SJSA1 (cell line): ENCODE measurements around the gene DBT. TPM values are rescaled to one million over a fixed set of nuclear protein-coding genes. Genes with fewer than 3 reads are reported as not detected.
"Not testable (repeated sequence)": the region's sequence is repeated elsewhere in the genome, so short reads cannot be mapped to it uniquely, and the experiment has no call there.

ENCODE experiments used
- DNase-seq, 2 experiments: peaks; one replicate each; pipeline ENCODE4 v3.0.0-alpha.2; 2015 to 2020; ENCODE audit warnings: low spot score in 2 of 2, low read depth in 1 of 2
- H3K27ac ChIP-seq: fragments of 250-450 bp; sonication (Bioruptor Pico); 2 replicates; pipeline ENCODE4 v1.5.1; 2020; ENCODE audit warnings: mild to moderate bottlenecking, moderate library complexity
- H3K27me3 ChIP-seq: fragments of 250-450 bp; sonication (Bioruptor Pico); replicated peaks from 2 replicates; pipeline ENCODE4 v1.5.1; 2020; ENCODE audit warnings: mild to moderate bottlenecking, moderate library complexity
- H3K36me3 ChIP-seq: fragments of 250-450 bp; sonication (Bioruptor Pico); 2 replicates; pipeline ENCODE4 v1.5.1; 2020; ENCODE audit warnings: mild to moderate bottlenecking
- H3K4me1 ChIP-seq: fragments of 250-450 bp; sonication (Bioruptor Pico); replicated peaks from 2 replicates; pipeline ENCODE4 v1.6.1; 2021; ENCODE audit warnings: mild to moderate bottlenecking
- H3K4me3 ChIP-seq: fragments of 250-450 bp; sonication (Bioruptor Pico); 2 replicates; pipeline ENCODE4 v1.5.1; 2020; ENCODE audit warnings: mild to moderate bottlenecking
- H3K9me3 ChIP-seq: fragments of 250-450 bp; sonication (Bioruptor Pico); replicated peaks from 2 replicates; pipeline ENCODE4 v1.5.1; 2020; ENCODE audit warnings: mild to moderate bottlenecking
- total RNA-seq: library from RNA; depleted of rRNA; stranded (reverse); fragments of >200 nt; shearing (Covaris generic); gene quantifications from 2 replicates; pipeline ENCODE4 v1.2.3, GENCODE V29; 2014

The DBT gene
- total RNA-seq, 1 experiment from 2014 or later: 6.2 TPM

GRCh38 chr1:100237091-100237490 is 12.5 kb downstream of the DBT start:
- Histone ChIP-seq H3K4me3 (no peak overlapping the region), H3K27me3 (no peaks in the 10 kb centered on the region), H3K4me1 (no peaks in the 10 kb centered on the region), H3K9me3 (no peaks in the 10 kb centered on the region), H3K36me3 (peaks cover 29% of the 10 kb centered on the region), H3K27ac (no peak overlapping the region)
- DNase-seq: no peak

GRCh38 chr1:100234432-100234831 is 15.2 kb downstream of the DBT start:
- peaks cover 47% of the 10 kb centered on the region for H3K36me3 ChIP-seq
- DNase-seq: no peak
- H3K27ac ChIP-seq: no peak overlapping the region; the same call in 1 of the 2 replicates
- H3K4me3 ChIP-seq: no peak overlapping the region
- H3K27me3 ChIP-seq: no peaks in the 10 kb centered on the region
- no peaks in the 10 kb centered on the region for H3K4me1 ChIP-seq
- no peaks in the 10 kb centered on the region for H3K9me3 ChIP-seq

GRCh38 chr1:100233566-100233965 is 16.1 kb downstream of the DBT start:
- not testable (repeated sequence) for H3K9me3 ChIP-seq, H3K4me1 ChIP-seq

GRCh38 chr1:100232156-100232555 is 17.5 kb downstream of the DBT start:
- no peak overlapping the region for H3K4me3 ChIP-seq
- no peak for DNase-seq
- no peaks in the 10 kb centered on the region for H3K27me3 ChIP-seq
- no peaks in the 10 kb centered on the region for H3K4me1 ChIP-seq
- H3K36me3 ChIP-seq: peaks cover 46% of the 10 kb centered on the region
- no peak overlapping the region for H3K27ac ChIP-seq
- H3K9me3 ChIP-seq: no peaks in the 10 kb centered on the region

More at GRCh38 chr1:100233566-100233965, 16.1 kb downstream of the DBT start:
- H3K36me3 ChIP-seq: peaks cover 46% of the 10 kb centered on the region
- H3K27ac ChIP-seq, H3K27me3 ChIP-seq, DNase-seq, H3K4me3 ChIP-seq: not testable (repeated sequence)

GRCh38 chr1:100231721-100232120 is 17.9 kb downstream of the DBT start:
- Histone ChIP-seq H3K27me3 (no peaks in the 10 kb centered on the region), H3K4me1 (no peaks in the 10 kb centered on the region), H3K9me3 (no peaks in the 10 kb centered on the region), H3K27ac (no peak overlapping the region), H3K36me3 (peaks cover 48% of the 10 kb centered on the region), H3K4me3 (no peak overlapping the region)
- no peak for DNase-seq

- H3K4me1 ChIP-seq: no peaks in the 10 kb centered on the region
- H3K9me3 ChIP-seq: no peaks in the 10 kb centered on the region
- no peak overlapping the region for H3K4me3 ChIP-seq
- H3K27ac ChIP-seq: no peak overlapping the region
- H3K36me3 ChIP-seq: peaks cover 43% of the 10 kb centered on the region
- no peak for DNase-seq
- no peaks in the 10 kb centered on the region for H3K27me3 ChIP-seq
Measured at GRCh38 chr1:100230765-100231164, 18.9 kb downstream of the DBT start.

GRCh38 chr1:100229681-100230443 is 19.8 kb downstream of the DBT start:
- H3K36me3 ChIP-seq: peaks cover 41% of the 10 kb centered on the region

GRCh38 chr1:100222428-100222827 is 27.2 kb downstream of the DBT start:
- no peak overlapping the region for H3K4me3 ChIP-seq
- no peaks in the 10 kb centered on the region for H3K9me3 ChIP-seq
- no peaks in the 10 kb centered on the region for H3K27me3 ChIP-seq
- H3K27ac ChIP-seq: no peak overlapping the region
- DNase-seq: no peak
- H3K4me1 ChIP-seq: no peaks in the 10 kb centered on the region
- H3K36me3 ChIP-seq: peaks cover 15% of the 10 kb centered on the region

More at GRCh38 chr1:100229681-100230443, 19.8 kb downstream of the DBT start:
- H3K27ac ChIP-seq: no peak overlapping the region
- H3K4me1 ChIP-seq: no peaks in the 10 kb centered on the region
- H3K9me3 ChIP-seq: no peaks in the 10 kb centered on the region
- H3K27me3 ChIP-seq: no peaks in the 10 kb centered on the region
- H3K4me3 ChIP-seq: no peak overlapping the region
- DNase-seq: no peak

- no peak for DNase-seq
- Histone ChIP-seq H3K4me3 (no peak overlapping the region), H3K4me1 (no peaks in the 10 kb centered on the region), H3K27ac (no peak overlapping the region), H3K36me3 (peaks cover 12% of the 10 kb centered on the region), H3K27me3 (no peaks in the 10 kb centered on the region), H3K9me3 (no peaks in the 10 kb centered on the region)
Measured at GRCh38 chr1:100219883-100220282, 29.8 kb downstream of the DBT start.

GRCh38 chr1:100219457-100219856 is 30.2 kb downstream of the DBT start:
- no peak for DNase-seq
- Histone ChIP-seq H3K9me3 (no peaks in the 10 kb centered on the region), H3K4me1 (no peaks in the 10 kb centered on the region), H3K36me3 (peaks cover 15% of the 10 kb centered on the region), H3K27me3 (no peaks in the 10 kb centered on the region), H3K4me3 (no peak overlapping the region), H3K27ac (no peak overlapping the region)

- H3K27ac ChIP-seq: no peak overlapping the region
- no peak for DNase-seq
Measured at GRCh38 chr1:100217834-100218233, 31.8 kb downstream of the DBT start.

GRCh38 chr1:100215101-100215500 is 34.5 kb downstream of the DBT start:
- Histone ChIP-seq H3K27ac (no peak overlapping the region), H3K4me3 (no peak overlapping the region), H3K9me3 (no peaks in the 10 kb centered on the region), H3K36me3 (peaks cover 28% of the 10 kb centered on the region), H3K4me1 (no peaks in the 10 kb centered on the region), H3K27me3 (no peaks in the 10 kb centered on the region)
- DNase-seq: no peak

More at GRCh38 chr1:100217834-100218233, 31.8 kb downstream of the DBT start:
- Histone ChIP-seq H3K4me1 (no peaks in the 10 kb centered on the region), H3K36me3 (peaks cover 21% of the 10 kb centered on the region), H3K27me3 (no peaks in the 10 kb centered on the region), H3K9me3 (no peaks in the 10 kb centered on the region), H3K4me3 (no peak overlapping the region)

GRCh38 chr1:100213141-100213540 is 36.5 kb downstream of the DBT start:
- Histone ChIP-seq H3K36me3 (peaks cover 25% of the 10 kb centered on the region), H3K27me3 (no peaks in the 10 kb centered on the region), H3K9me3 (no peaks in the 10 kb centered on the region), H3K27ac (no peak overlapping the region), H3K4me3 (no peak overlapping the region), H3K4me1 (no peaks in the 10 kb centered on the region)
- DNase-seq: no peak

- Histone ChIP-seq H3K9me3 (no peaks in the 10 kb centered on the region), H3K4me1 (no peaks in the 10 kb centered on the region)
- DNase-seq: no peak
Measured at GRCh38 chr1:100206301-100206700, 43.3 kb downstream of the DBT start.

GRCh38 chr1:100205593-100205992 is 44.0 kb downstream of the DBT start:
- H3K9me3 ChIP-seq, H3K4me3 ChIP-seq, H3K27me3 ChIP-seq, H3K27ac ChIP-seq, DNase-seq, H3K4me1 ChIP-seq: not testable (repeated sequence)
- peaks cover 34% of the 10 kb centered on the region for H3K36me3 ChIP-seq

More at GRCh38 chr1:100206301-100206700, 43.3 kb downstream of the DBT start:
- Histone ChIP-seq H3K27ac (no peak overlapping the region), H3K4me3 (no peak overlapping the region), H3K36me3 (peaks cover 34% of the 10 kb centered on the region), H3K27me3 (no peaks in the 10 kb centered on the region)
